ENCODE measurements around the gene NEK11.

The NEK11 gene, protein sequence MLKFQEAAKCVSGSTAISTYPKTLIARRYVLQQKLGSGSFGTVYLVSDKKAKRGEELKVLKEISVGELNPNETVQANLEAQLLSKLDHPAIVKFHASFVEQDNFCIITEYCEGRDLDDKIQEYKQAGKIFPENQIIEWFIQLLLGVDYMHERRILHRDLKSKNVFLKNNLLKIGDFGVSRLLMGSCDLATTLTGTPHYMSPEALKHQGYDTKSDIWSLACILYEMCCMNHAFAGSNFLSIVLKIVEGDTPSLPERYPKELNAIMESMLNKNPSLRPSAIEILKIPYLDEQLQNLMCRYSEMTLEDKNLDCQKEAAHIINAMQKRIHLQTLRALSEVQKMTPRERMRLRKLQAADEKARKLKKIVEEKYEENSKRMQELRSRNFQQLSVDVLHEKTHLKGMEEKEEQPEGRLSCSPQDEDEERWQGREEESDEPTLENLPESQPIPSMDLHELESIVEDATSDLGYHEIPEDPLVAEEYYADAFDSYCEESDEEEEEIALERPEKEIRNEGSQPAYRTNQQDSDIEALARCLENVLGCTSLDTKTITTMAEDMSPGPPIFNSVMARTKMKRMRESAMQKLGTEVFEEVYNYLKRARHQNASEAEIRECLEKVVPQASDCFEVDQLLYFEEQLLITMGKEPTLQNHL

DNA sequence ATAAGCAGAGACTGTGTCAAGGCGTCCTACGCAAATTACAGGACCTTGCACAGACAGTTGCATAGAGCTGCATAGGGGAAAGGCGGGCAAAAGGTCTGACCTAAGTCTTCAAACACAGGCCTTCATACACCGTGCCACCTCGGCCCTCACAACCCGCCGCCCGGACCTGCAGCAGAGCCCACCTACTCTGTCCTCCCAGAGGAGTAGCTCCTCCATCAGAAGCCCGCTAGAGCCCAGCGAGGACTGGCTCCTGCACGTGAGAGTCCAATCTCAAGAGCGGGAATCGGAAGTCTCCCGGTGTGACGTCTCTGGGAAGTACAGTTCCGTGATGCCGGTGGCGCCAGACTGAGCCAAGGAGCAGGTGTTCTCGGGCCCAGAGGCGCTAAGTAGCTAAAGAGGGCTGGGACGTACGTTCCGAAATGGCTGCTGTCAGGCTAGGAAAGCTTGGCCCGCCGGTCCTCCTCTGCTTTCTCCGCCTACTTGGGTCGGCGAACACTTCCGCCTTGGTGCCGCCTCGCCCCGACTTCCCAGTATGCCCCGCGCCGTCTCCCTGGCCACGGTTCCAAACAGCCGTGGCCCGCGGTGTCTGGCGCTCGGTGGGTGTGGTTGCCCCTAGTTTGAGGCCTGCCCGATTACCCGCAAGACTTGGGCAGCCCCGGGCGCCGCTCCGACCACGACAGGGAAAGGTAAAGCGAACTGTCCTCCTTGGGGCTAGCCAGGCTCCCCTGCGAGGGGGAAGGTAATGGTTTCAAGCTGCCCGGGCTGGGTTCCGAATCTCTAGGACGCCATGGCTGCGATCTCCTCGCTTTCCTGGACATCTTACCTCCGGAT is at the start of gene NEK11, which contains the start of gene ASTE1:
Gene NEK11, plus strand, starts transcription at position 557 of the 831 bp plus-strand sequence. CDS start 2,832 bp downstream, outside the sequence.
Gene ASTE1, minus strand, starts transcription at position 505 of the 831 bp plus-strand sequence. CDS start 1,519 bp downstream, outside the sequence.
- DNase-seq (ENCODE audit: low read depth in 3 of 3): peak; percentile 76 to 84 (median 76)

DNA sequence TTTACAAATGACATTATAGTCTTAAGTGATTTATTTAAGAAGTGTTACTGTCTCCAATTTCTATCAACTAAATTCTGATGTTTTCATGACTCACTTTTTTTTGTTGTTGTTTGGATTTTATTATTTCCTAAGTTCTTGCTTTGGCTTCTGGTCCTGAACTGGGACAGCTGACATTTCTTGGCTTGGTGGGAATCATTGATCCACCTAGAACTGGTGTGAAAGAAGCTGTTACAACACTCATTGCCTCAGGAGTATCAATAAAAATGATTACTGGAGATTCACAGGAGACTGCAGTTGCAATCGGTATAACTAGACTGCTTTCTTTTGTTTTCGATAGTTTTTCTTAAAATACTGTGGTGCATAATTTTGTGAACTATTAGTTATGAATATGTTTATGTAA is 47.6 kb upstream of the NEK11 start:
- no peak for DNase-seq (ENCODE audit: low read depth in 3 of 3)

DNA sequence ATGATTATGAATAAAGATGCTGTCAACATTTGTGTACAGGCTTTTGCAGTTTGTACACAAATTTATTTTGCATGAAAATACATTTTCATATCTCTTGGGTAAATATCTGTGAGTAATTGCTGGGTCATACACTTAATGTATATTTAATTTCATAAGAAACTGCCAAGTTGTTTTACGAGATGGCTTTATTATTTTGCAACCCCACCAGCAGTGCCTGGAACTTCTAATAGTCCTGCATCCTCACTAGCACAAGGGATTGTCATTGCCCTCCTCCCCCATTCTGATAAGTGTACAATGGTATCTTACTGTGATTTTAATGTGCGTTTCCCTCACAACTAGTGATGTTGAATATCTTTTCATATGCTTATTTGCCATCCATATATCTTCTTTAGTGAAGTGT is 45.2 kb upstream of the NEK11 start:
- DNase-seq (ENCODE audit: low read depth in 3 of 3): no peak

DNA sequence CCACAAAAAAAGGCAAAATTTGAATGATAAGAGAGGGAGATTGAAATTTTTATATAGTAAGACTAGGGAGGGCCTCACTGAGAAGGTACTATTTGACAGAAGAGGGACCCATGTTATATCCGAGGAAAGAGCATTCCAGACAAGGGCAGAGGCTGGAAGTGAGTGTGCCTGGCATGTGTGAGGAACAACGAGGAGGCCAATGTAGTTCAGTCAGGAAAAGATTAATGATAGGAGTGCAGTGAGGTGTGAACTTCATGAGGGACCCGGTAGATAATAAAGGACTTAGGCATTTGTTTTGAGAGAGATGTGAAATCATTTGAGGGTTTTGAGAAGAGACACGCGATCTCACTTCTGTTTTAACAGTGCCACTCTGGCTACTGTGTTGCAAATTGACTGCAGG is 36.4 kb upstream of the NEK11 start:
- DNase-seq (ENCODE audit: low read depth in 3 of 3): no peak

DNA sequence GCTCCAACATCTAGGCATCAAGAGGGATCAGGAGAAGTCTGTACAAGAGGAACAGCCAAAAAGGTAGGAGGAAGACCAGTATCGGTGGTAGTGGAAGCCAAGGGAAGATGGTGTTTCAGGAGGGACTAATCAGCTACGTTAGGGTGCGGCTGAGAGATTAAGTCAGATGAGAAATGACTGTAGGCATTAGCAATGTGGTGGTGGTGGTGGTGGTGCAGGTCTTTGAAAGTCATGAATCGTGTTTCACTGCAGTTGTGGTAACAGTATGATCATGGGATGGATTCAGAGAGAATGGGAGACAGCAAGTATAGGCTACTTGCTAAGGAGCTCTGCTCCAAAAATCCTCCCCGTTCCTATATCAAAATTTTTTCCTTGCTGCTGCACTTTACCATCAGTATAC is 35.6 kb upstream of the NEK11 start:
- DNase-seq (ENCODE audit: low read depth in 3 of 3): no peak

DNA sequence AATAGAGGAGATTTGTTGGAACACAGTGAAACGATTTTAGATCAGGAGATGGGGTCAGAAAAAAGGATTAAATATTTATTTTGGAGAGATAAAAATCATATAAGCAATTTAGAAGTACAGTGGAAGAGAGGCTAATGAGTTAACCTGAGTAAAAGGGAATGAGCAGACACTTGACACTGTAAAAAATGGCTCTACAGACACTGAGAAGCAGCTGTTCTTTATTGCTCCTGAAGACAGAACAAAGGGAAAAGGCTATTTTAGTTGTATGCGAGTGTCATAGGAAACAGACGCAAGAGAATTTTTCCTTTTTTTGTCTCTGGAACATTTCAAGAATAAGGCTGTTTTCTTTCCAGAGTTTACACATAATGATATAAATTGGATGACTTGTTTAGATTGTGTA is 34.3 kb upstream of the NEK11 start:
- no peak for DNase-seq (ENCODE audit: low read depth in 3 of 3)

DNA sequence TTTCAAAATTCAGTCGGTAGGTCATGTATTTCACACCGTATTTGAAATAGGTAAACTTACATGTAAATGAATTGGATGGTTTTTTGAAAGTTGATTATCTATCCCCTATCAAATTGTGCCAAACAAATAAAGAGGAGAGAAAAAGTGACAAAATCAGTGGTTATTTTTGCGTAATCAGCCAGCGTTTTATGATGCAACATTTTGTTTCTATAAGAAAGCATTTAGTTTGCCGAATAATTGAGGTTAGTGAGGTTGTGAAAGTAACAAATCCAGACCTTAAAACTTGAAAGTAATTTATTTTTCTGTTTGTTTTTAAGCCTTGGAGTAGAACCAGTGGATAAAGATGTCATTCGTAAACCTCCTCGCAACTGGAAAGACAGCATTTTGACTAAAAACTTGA is 29.4 kb upstream of the NEK11 start:
- DNase-seq (ENCODE audit: low read depth in 3 of 3): no peak

DNA sequence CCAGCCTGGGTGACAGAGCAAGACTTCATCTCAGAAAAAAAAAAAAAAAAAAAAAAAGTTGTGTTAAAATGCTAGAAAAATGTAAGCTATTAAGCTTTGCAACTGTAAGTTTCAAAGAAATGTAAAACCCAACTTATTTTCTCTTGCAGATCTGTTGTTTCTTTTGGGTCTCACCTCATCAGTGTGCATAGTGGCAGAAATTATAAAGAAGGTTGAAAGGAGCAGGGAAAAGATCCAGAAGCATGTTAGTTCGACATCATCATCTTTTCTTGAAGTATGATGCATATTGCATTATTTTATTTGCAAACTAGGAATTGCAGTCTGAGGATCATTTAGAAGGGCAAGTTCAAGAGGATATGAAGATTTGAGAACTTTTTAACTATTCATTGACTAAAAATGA is 25.6 kb upstream of the NEK11 start:
- no peak for DNase-seq (ENCODE audit: low read depth in 3 of 3)

DNA sequence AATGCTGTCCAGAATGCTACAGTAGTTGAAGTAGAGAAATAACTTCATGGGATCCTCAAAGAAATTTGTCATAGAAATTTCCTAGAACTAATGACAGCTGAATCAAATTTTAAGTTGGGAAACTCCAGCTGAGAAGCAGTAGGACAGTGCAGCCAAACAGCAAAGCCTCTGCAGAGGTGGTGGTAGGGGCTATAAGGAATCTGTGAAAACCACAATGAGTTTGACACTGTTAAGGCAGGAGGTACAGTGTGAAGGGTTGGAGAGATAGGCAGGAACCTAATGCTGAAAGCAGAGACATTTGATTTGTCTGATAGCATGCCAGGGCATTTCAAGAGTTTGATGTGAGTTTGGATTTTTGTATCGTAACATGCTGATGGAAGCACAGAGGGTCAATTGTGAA is 22.1 kb upstream of the NEK11 start:
- no peak for DNase-seq (ENCODE audit: low read depth in 3 of 3)

DNA sequence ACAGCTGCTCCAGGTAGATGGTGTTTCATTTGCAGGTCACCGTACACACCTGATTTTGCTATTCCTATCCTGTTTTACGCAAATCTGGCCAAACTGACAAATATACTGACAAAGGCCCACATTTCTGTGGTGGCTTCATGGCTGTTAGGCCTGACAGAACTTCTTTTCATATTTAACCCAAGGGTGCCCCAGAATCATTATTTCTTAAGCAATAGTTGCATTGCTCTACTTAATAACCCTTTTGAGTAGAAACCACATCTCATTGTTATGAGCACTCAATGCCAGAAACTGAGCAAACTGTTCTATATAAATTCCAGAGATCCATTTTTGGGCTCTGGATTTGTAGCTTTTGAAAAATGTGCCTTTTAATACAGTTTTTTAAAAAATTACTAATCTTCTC is 19.4 kb upstream of the NEK11 start:
- DNase-seq (ENCODE audit: low read depth in 3 of 3): no peak

DNA sequence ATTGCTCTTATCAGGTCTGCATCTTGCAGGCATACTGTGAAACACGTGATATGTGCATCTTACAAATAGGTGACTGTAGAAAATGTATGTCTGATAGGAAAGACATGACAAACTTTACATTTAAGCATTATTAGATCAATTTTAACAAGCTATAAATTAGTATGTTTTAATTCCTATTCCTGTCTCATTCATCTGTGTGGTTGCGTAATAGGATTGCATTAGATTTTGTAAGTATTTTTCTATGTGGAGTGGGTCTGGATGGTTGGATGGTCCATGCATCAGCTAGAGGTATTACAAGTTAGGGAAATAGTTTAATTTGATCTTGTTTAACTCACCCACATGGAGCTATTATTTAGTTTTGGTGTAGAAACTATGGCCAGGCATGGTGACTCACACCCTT is 18.9 kb upstream of the NEK11 start:
- DNase-seq (ENCODE audit: low read depth in 3 of 3): no peak

DNA sequence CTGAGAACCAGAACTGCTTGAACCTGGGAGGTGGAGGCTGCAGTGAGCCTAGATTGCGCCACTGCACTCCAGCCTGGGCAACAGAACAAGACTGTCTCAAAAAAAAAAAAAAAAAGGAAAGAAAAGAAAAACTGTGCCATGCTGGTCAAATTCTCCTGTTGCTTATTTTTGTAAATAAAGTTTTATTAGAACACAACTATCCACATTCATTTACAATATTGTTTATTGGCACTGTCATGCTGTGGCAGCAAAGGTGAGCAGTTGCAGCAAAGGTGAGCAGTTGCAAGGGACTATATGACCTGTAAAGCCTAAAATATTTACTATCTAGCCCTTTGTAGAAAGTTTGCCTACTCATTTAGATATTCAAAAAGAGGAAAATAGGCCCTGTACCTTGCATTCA is 18.4 kb upstream of the NEK11 start:
- no peak for DNase-seq (ENCODE audit: low read depth in 3 of 3)

DNA sequence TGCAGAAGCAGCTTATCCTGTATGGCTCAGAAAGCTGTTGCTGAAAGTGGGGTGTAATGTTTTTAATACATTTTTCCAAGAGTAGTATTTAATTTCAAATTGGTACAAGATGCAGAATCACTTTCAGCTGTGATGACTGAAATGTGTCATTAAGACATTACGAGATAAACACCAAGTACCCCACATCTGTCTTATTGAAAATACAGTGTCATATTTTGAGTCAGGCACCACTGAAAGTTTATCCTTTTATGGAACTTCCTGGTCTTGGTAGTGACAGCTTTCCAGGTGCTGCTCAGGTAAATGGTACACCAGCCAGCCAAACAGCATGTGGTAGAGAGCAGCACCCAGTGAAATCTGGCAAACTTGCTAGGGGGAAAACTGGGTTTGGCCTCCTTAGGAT is 17.0 kb upstream of the NEK11 start:
- DNase-seq (ENCODE audit: low read depth in 3 of 3): no peak

DNA sequence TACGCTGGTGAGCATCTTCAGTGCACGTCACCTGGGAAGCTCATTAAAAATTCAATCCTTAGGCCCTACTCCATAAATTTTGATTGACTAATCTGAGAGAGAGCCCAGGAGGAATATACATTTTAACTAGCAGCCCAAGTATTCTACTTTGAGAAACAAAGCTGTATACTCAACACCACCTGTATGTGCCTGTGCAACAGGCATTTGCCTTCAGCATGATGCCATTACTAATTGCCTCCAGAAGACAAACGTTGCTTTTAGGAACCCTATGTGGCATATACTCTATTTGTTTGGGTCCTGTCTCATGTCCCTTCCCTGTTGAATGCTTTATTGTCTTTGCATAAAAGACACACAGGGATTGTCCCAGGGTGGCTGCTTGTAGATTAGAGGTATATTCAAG is 7.7 kb upstream of the NEK11 start:
- no peak for DNase-seq (ENCODE audit: low read depth in 3 of 3)

DNA sequence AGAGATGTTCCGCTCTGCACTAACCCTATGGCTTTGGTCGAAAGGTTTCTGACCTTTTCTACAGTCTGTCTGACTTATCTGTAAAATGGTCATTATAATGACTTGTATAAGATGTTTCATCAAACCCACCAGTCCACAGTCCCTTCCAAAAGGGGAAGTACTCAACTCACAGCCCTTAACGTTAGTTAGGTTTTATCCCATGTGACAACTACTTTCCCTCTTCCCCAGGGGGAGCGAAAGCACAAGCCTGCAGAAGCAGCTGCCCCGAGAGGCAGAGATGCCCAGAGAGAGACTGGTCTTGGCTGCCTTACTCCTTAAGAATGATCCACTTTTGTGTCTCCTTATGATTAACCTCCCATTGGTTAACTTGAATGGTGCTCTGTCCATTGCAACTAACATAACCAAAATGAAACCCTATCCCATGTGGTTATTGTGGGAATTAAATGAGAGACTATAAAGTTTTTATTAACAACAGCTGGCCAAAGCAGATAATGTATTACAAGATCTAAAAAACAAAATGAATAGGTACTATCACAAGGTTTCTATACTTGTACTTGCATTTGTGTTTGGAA is 6.5 kb upstream of the NEK11 start:
- no peak for DNase-seq (ENCODE audit: low read depth in 3 of 3)

DNA sequence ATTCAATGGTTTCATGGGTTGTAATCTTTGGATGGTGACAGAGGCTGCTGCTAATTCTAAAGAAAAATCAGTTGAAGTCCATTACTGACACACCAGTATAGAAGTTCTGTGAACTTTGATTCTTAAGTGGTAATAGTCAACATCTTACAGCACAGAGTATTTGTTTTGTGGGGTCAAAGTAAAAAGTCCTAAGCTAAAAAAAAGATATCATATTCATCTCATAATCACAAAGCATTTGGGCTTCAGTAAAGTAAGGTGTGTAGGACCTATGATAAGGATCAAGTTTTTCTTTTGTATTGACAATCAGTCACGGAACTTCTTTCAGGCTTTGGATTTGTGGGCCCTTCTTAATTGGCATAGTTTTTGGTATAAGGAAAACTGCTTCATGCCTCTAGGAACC is 1.1 kb upstream of the NEK11 start:
- no peak for DNase-seq (ENCODE audit: low read depth in 3 of 3)

DNA sequence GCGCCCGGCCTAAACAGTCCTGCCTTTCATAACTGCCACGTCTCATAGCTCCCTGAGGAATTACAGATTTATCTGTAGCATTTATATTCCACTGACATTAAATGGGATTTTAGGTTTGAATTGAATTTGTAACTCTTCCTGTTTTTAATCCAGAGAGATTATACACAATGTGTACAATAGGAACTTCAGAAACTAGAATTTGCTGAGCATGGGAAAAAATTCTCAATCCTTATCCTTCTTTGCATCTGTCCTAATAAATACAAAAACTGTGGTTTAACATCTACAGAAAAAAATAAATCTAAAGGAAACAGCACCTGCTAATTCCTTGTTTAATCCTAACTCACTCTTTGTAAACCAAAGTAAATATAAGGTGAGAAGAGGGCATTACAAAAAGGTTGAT is 2.2 kb downstream of the NEK11 start:
- no peak for DNase-seq (ENCODE audit: low read depth in 3 of 3)

DNA sequence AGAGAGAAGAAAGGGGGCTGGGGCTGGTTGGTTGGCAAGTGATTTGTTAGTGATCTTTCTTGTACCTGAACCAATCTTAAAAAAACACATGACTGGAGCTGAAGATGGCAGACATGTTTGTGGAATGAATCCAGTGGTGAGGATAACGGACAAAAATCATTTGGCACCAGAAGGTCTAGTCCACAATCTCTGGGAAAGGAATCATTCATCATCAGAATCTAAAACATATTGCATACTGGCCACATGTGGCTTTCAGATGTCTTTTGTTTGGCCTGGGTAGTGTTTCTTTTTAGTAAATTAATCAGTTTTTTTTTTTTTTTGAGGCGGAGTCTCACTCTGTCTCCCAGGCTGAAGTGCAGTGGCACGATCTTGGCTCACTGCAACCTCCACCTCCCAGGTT is 5.0 kb downstream of the NEK11 start:
- DNase-seq (ENCODE audit: low read depth in 3 of 3): no peak

DNA sequence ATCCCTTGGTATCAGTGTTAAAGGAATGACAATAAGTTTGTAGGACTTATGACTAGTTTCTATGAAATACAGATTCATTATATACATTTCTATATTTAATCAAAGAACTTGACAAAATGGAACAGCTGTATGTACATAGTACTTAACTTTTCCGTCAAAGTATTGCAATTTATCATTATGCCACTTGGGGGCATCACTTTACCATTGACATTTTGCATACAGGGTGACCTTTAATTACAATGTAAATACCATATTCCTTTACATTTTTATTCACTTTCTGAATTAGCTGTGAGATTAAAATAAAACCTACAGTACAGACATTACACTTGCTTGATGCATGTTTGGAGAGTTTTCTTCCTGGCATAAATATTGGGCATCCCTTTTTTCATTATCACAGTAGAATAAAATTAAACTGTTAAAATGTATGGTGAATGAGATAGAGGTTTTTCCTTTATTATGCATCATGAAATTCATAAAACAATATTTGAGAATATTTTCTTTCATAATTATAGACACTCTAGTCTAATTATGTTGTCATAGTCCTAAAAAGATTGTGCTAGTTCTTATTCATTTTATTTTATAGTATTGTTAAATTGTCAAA is 6.9 kb downstream of the NEK11 start:
- no peak for DNase-seq (ENCODE audit: low read depth in 3 of 3)

DNA sequence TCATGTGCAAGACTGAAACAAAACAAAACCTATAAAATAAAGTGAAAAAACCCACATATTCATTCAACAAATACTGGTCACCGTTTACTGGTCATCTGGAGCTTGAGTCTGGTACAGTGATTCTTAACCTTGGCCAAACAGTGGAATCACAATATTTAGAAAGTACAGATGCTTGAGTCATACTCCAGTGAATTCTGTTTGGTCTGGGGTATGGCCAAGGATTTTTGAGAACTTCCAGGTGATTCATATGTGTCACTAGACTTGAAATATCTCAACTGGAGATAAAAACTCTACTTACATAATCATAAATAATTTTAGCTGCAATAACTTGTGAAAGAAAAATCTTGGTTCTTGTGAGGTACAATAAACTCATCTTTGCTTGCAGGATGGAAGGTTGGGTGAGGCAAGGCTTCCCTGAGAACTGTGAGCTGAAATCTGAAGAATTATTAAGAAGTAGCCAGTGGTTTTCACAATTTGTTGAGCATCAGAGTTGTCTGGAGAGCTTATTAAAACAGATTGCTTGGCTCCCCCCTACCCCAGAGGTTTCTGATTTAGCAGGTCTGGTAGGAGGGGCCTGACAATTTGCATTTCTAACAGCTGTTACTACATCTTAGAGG is 9.6 kb downstream of the NEK11 start:
- no peak for DNase-seq (ENCODE audit: low read depth in 3 of 3)

DNA sequence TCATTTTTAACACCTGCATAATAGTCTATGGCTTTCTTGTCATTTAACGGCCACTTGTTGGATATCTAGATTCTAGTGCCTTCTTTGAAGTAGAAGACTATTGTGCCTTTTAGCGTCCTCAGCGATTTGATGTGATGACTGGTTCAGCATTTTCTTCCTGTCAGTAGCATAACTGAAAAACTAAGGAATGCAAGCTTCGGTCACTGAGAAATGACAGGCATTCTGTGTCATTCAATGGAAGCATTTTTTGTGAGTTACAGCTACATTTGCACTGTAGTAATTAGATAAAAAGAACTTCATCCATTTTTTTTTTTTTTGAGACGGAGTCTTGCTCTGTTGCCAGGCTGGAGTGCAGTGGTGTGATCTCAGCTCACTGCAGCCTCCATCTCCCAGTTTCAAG is 10.3 kb downstream of the NEK11 start:
- no peak for DNase-seq (ENCODE audit: low read depth in 3 of 3)
